ENCODE results near the gene CYRIA. TPM values are rescaled to one million over a fixed set of nuclear protein-coding genes. Genes with fewer than 3 reads are reported as not detected.

CYRIA gene
- total and polyA plus RNA-seq, 10 of the 15 experiments (the other 5 are each of a cell fraction or from before 2014, with no cell fraction given): 3.0 to 13.1 (median 8.5) TPM

GRCh38 chr2:16686641-16687040, 21.0 kb upstream of the CYRIA start:
- no peak for FAIRE-seq
- POLR2A ChIA-PET: no interaction called here

More at GRCh38 chr2:16686641-16687040, 21.0 kb upstream of the CYRIA start:
- no peaks in the 10 kb centered on the region for H3K4me1 ChIP-seq (ENCODE audit: control insufficient read depth, insufficient read depth, low read length)
- H3K27ac ChIP-seq (ENCODE audit: control insufficient read depth, insufficient read depth): no peak overlapping the region
- ATAC-seq (no peak), DNase-seq (ENCODE audit: low read depth, low spot score) (no peak)
- TF ChIP-seq FOXK2 (IDR thresholded peaks at IDR 0.05) (no peak), RBBP5 (conservative IDR thresholded peaks at IDR 0.05) (no peak), CBX5 (IDR thresholded peaks at IDR 0.05; ENCODE audit: low read depth) (no peak), SKIL (IDR thresholded peaks at IDR 0.05; ENCODE audit: low read depth, poor library complexity, severe bottlenecking) (no peak), SMAD1 (IDR thresholded peaks at IDR 0.05; ENCODE audit: low read depth, partially characterized antibody) (no peak), ZNF622 (IDR thresholded peaks at IDR 0.05) (no peak), ZNF217 (IDR thresholded peaks at IDR 0.05) (no peak), CHD2 (IDR thresholded peaks at IDR 0.05; ENCODE audit: borderline replicate concordance, low read depth, low read length) (no peak), NR2C2 (IDR thresholded peaks at IDR 0.05; ENCODE audit: borderline replicate concordance, control insufficient read depth, insufficient read length, low read depth) (no peak), PAX5 (IDR thresholded peaks at IDR 0.05; ENCODE audit: borderline replicate concordance, low read depth, low read length) (no peak), MLLT1 (IDR thresholded peaks at IDR 0.05) (no peak), TAF1 (IDR thresholded peaks at IDR 0.05; ENCODE audit: borderline replicate concordance, low read depth, low read length) (no peak)
- TF ChIP-seq, protein P1, sequence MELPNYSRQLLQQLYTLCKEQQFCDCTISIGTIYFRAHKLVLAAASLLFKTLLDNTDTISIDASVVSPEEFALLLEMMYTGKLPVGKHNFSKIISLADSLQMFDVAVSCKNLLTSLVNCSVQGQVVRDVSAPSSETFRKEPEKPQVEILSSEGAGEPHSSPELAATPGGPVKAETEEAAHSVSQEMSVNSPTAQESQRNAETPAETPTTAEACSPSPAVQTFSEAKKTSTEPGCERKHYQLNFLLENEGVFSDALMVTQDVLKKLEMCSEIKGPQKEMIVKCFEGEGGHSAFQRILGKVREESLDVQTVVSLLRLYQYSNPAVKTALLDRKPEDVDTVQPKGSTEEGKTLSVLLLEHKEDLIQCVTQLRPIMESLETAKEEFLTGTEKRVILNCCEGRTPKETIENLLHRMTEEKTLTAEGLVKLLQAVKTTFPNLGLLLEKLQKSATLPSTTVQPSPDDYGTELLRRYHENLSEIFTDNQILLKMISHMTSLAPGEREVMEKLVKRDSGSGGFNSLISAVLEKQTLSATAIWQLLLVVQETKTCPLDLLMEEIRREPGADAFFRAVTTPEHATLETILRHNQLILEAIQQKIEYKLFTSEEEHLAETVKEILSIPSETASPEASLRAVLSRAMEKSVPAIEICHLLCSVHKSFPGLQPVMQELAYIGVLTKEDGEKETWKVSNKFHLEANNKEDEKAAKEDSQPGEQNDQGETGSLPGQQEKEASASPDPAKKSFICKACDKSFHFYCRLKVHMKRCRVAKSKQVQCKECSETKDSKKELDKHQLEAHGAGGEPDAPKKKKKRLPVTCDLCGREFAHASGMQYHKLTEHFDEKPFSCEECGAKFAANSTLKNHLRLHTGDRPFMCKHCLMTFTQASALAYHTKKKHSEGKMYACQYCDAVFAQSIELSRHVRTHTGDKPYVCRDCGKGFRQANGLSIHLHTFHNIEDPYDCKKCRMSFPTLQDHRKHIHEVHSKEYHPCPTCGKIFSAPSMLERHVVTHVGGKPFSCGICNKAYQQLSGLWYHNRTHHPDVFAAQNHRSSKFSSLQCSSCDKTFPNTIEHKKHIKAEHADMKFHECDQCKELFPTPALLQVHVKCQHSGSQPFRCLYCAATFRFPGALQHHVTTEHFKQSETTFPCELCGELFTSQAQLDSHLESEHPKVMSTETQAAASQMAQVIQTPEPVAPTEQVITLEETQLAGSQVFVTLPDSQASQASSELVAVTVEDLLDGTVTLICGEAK (IDR thresholded peaks at IDR 0.05; ENCODE audit: borderline replicate concordance): no peak
- TF ChIP-seq, protein P2, sequence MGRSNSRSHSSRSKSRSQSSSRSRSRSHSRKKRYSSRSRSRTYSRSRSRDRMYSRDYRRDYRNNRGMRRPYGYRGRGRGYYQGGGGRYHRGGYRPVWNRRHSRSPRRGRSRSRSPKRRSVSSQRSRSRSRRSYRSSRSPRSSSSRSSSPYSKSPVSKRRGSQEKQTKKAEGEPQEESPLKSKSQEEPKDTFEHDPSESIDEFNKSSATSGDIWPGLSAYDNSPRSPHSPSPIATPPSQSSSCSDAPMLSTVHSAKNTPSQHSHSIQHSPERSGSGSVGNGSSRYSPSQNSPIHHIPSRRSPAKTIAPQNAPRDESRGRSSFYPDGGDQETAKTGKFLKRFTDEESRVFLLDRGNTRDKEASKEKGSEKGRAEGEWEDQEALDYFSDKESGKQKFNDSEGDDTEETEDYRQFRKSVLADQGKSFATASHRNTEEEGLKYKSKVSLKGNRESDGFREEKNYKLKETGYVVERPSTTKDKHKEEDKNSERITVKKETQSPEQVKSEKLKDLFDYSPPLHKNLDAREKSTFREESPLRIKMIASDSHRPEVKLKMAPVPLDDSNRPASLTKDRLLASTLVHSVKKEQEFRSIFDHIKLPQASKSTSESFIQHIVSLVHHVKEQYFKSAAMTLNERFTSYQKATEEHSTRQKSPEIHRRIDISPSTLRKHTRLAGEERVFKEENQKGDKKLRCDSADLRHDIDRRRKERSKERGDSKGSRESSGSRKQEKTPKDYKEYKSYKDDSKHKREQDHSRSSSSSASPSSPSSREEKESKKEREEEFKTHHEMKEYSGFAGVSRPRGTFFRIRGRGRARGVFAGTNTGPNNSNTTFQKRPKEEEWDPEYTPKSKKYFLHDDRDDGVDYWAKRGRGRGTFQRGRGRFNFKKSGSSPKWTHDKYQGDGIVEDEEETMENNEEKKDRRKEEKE (IDR thresholded peaks at IDR 0.05): no peak
- no peak overlapping the region for H3K9ac ChIP-seq (ENCODE audit: control insufficient read depth, insufficient read depth, low read length)
- no peaks in the 10 kb centered on the region; a peak in 1 of 4 replicates for H3K27me3 ChIP-seq (replicated peaks in 1 of 2; ENCODE audit: control insufficient read depth in 2 of 2, insufficient read depth in 2 of 2, low read length in 1 of 2)
- no peak overlapping the region for H3K4me2 ChIP-seq (ENCODE audit: control insufficient read depth, insufficient read depth)
- H3K9me3 ChIP-seq (replicated peaks; ENCODE audit: control insufficient read depth, insufficient read depth, low read length): no peaks in the 10 kb centered on the region
- no TSS peak for BruUV-seq (replicated peaks)
- ChIA-PET SMC1A (ENCODE audit: uncharacterized antibody, unreplicated experiment) (no interaction called here), CTCF (interaction anchor here (2.2 kb wide), 1 partner anchor 78 kb away, joined by 8 read pairs; no protein-coding TSS in a partner anchor), RAD21 (ENCODE audit: unreplicated experiment) (interaction anchor here (0.6 kb wide), 1 partner anchor 31 kb away, joined by 3 read pairs; no protein-coding TSS in a partner anchor)
- H4K20me1 ChIP-seq (ENCODE audit: control insufficient read depth, insufficient read depth): no peaks in the 10 kb centered on the region
- H2AFZ ChIP-seq (ENCODE audit: control insufficient read depth, low read depth, low read length): no peak overlapping the region
- 0% methylated on average over 2 of the region's 2 CpGs for WGBS (ENCODE audit: insufficient coverage, insufficient replicate concordance, low lambda C conversion rate, missing lambda C conversion rate)
- in situ Hi-C loops (cut with MboI) (no loop called here), intact Hi-C loops (cut with micrococcal nuclease; ENCODE audit: unreplicated experiment) (no loop called here)
- H3K4me3 ChIP-seq: no peak overlapping the region
- no peaks in the 10 kb centered on the region for H3K36me3 ChIP-seq (ENCODE audit: control insufficient read depth in 2 of 2, insufficient read depth in 2 of 2, low read length in 1 of 2)
- no peaks in the 10 kb centered on the region for H3K79me2 ChIP-seq (ENCODE audit: control insufficient read depth, insufficient read depth, low read length)
